Ectodermal cell (in vitro differentiated cells): ENCODE data around the gene TEX53.

ENCODE experiments used
- H3K27ac ChIP-seq: 2 replicates; pipeline ENCODE4 v1.7.0; 2013; ENCODE audit warnings: mild to moderate bottlenecking, low read depth, low read length; ENCODE audit not compliant: insufficient read depth, poor library complexity, severe bottlenecking
- H3K27me3 ChIP-seq: 2 replicates; pipeline ENCODE4 v1.7.0; 2013; ENCODE audit warnings: mild to moderate bottlenecking, low read length; ENCODE audit not compliant: insufficient read depth, control insufficient read depth, poor library complexity, severe bottlenecking
- H3K36me3 ChIP-seq: one replicate; pipeline ENCODE4 v1.7.0; 2013; ENCODE audit warnings: low read length; ENCODE audit not compliant: control insufficient read depth, insufficient read depth
- H3K4me1 ChIP-seq: one replicate; pipeline ENCODE4 v1.7.0; 2013; ENCODE audit warnings: low read length; ENCODE audit not compliant: control insufficient read depth, insufficient read depth
- H3K4me3 ChIP-seq: 2 replicates; pipeline ENCODE4 v1.7.0; 2013; ENCODE audit warnings: low read depth, low read length, control low read depth; ENCODE audit not compliant: insufficient read depth
- H3K9me3 ChIP-seq: 2 replicates; pipeline ENCODE4 v1.7.0; 2013; ENCODE audit warnings: mild to moderate bottlenecking, low read length, moderate library complexity; ENCODE audit not compliant: control insufficient read depth
- WGBS, 2 experiments: methylation state at CpG; one replicate each; pipeline ENCODE4 v1.1.7; 2013; ENCODE audit warnings: missing lambda C conversion rate in 2 of 2; 5-methylcytosine and 5-hydroxymethylcytosine counted together

The TEX53 gene

GRCh38 chr9:114691046-114691955, 33.7 kb upstream of the TEX53 start:
- 91 to 98% methylated on average over 11 of the region's 11 CpGs for WGBS, 2 experiments
- H3K4me1 ChIP-seq = no peaks in the 10 kb centered on the region
- H3K27me3 ChIP-seq = no peaks in the 10 kb centered on the region
- H3K4me3 ChIP-seq = no peak overlapping the region
- no peaks in the 10 kb centered on the region for H3K9me3 ChIP-seq
- no peaks in the 10 kb centered on the region for H3K36me3 ChIP-seq
- no peak overlapping the region for H3K27ac ChIP-seq

GRCh38 chr9:114690308-114690707, 32.7 kb upstream of the TEX53 start:
- no peak overlapping the region for H3K27ac ChIP-seq
- H3K4me3 ChIP-seq = no peak overlapping the region
- WGBS, 2 experiments = 92 to 93% methylated on average over 4 of the region's 4 CpGs
- no peaks in the 10 kb centered on the region for H3K36me3 ChIP-seq
- H3K4me1 ChIP-seq = no peaks in the 10 kb centered on the region
- H3K27me3 ChIP-seq = no peaks in the 10 kb centered on the region
- no peaks in the 10 kb centered on the region for H3K9me3 ChIP-seq

- Histone ChIP-seq H3K9me3 (no peaks in the 10 kb centered on the region), H3K27ac (no peak overlapping the region), H3K4me1 (no peaks in the 10 kb centered on the region), H3K4me3 (no peak overlapping the region), H3K36me3 (no peaks in the 10 kb centered on the region), H3K27me3 (no peaks in the 10 kb centered on the region)
- WGBS, 2 experiments = 72 to 74% methylated on average over 7 of the region's 7 CpGs
Measured at GRCh38 chr9:114689813-114690212, 32.2 kb upstream of the TEX53 start.

- no peak overlapping the region for H3K27ac ChIP-seq
- 69 to 76% methylated on average over 1 of the region's 3 CpGs for WGBS, 2 experiments
- no peaks in the 10 kb centered on the region for H3K27me3 ChIP-seq
- no peak overlapping the region for H3K4me3 ChIP-seq
- no peaks in the 10 kb centered on the region for H3K9me3 ChIP-seq
- H3K4me1 ChIP-seq = no peaks in the 10 kb centered on the region
- no peaks in the 10 kb centered on the region for H3K36me3 ChIP-seq
Measured at GRCh38 chr9:114688909-114689610, 31.5 kb upstream of the TEX53 start.

- Histone ChIP-seq H3K27me3 (no peaks in the 10 kb centered on the region), H3K9me3 (no peaks in the 10 kb centered on the region), H3K4me3 (no peak overlapping the region), H3K36me3 (no peaks in the 10 kb centered on the region), H3K27ac (no peak overlapping the region), H3K4me1 (no peaks in the 10 kb centered on the region)
- WGBS, 2 experiments = 91 to 94% methylated on average over 3 to 4 of the region's 4 CpGs
Measured at GRCh38 chr9:114688379-114688778, 30.8 kb upstream of the TEX53 start.

GRCh38 chr9:114687034-114687433, 29.4 kb upstream of the TEX53 start:
- no peaks in the 10 kb centered on the region for H3K9me3 ChIP-seq
- H3K4me3 ChIP-seq = no peak overlapping the region
- H3K27ac ChIP-seq = no peak overlapping the region
- H3K27me3 ChIP-seq = no peaks in the 10 kb centered on the region
- H3K36me3 ChIP-seq = no peaks in the 10 kb centered on the region
- no peaks in the 10 kb centered on the region for H3K4me1 ChIP-seq

GRCh38 chr9:114685951-114686350, 28.3 kb upstream of the TEX53 start:
- Histone ChIP-seq H3K27me3 (no peaks in the 10 kb centered on the region), H3K4me1 (no peaks in the 10 kb centered on the region), H3K9me3 (no peaks in the 10 kb centered on the region), H3K36me3 (no peaks in the 10 kb centered on the region), H3K4me3 (no peak overlapping the region), H3K27ac (no peak overlapping the region)
- 89 to 94% methylated on average over 5 of the region's 5 CpGs for WGBS, 2 experiments

GRCh38 chr9:114684036-114684435, 26.4 kb upstream of the TEX53 start:
- Histone ChIP-seq H3K36me3 (no peaks in the 10 kb centered on the region), H3K4me3 (no peak overlapping the region), H3K27ac (no peak overlapping the region), H3K27me3 (no peaks in the 10 kb centered on the region), H3K4me1 (no peaks in the 10 kb centered on the region), H3K9me3 (no peaks in the 10 kb centered on the region)
- WGBS, 2 experiments = 86 to 90% methylated on average over 6 of the region's 6 CpGs

- H3K4me3 ChIP-seq = no peak overlapping the region
- WGBS, 2 experiments = 84 to 100% methylated on average over 3 of the region's 3 CpGs
Measured at GRCh38 chr9:114682846-114683245, 25.2 kb upstream of the TEX53 start.

GRCh38 chr9:114681594-114682332, 24.2 kb upstream of the TEX53 start, which contains the start of gene TEX48:
Gene TEX48 (minus strand): TSS chr9:114682192. CDS start chr9:114671723, 10,469 bp downstream.
- H3K36me3 ChIP-seq = no peaks in the 10 kb centered on the region
- H3K27me3 ChIP-seq = no peaks in the 10 kb centered on the region
- no peak within 1 kb of the TSS for H3K27ac ChIP-seq
- 81 to 82% methylated on average over 7 to 8 of the region's 8 CpGs for WGBS, 2 experiments
- no peak within 1 kb of the TSS for H3K4me3 ChIP-seq
- H3K4me1 ChIP-seq = no peaks in the 10 kb centered on the region
- no peaks in the 10 kb centered on the region for H3K9me3 ChIP-seq

More at GRCh38 chr9:114682846-114683245, 25.2 kb upstream of the TEX53 start:
- no peaks in the 10 kb centered on the region for H3K9me3 ChIP-seq
- H3K4me1 ChIP-seq = no peaks in the 10 kb centered on the region
- H3K27ac ChIP-seq = no peak overlapping the region
- no peaks in the 10 kb centered on the region for H3K36me3 ChIP-seq
- no peaks in the 10 kb centered on the region for H3K27me3 ChIP-seq
